CD4-positive, alpha-beta T cell (primary cell): Measurements from ENCODE around the gene SLC7A11. TPM values are rescaled to one million over a fixed set of nuclear protein-coding genes. Genes with fewer than 3 reads are reported as not detected.

Source experiments
- ATAC-seq: fragments of 200-7000 bp; cut with Tn5 transposase; one replicate; pipeline ENCODE4 v1.10.0; 2022; ENCODE audit warnings: mild to moderate bottlenecking; ENCODE audit not compliant: poor library complexity
- CTCF ChIA-PET: fragments of 350-600 bp; sonication (Branson Sonifier 250); formaldehyde crosslinking; loops from one replicate; lab custom pipeline; 2021; ENCODE audit warnings: antibody characterized with exemption, inconsistent platforms; lab: Charles Lee
- POLR2A ChIA-PET: fragments of 350-600 bp; sonication (Branson Sonifier 250); formaldehyde crosslinking; loops from one replicate; lab custom pipeline; 2021; ENCODE audit warnings: antibody characterized with exemption, inconsistent platforms; lab: Charles Lee
- DNase-seq, 14 experiments: peaks; one replicate each; pipeline ENCODE4 v3.0.0-alpha.2; 2013 to 2020; ENCODE audit warnings: mixed read lengths in 2 of 14
- H3K27ac ChIP-seq, 2 donors: one replicate each; pipeline versions ENCODE4 v1.5.1 to v1.7.0; 2013; ENCODE audit warnings: low read length in 2 of 2, low read depth in 1 of 2, mild to moderate bottlenecking in 1 of 2
- H3K27me3 ChIP-seq, 2 experiments: 1 replicate in 1 of 2; 2 replicates in 1 of 2; pipeline versions ENCODE4 v1.6.1 to v1.7.0; 2013; ENCODE audit warnings: low read length in 2 of 2, control low read depth in 1 of 2, mild to moderate bottlenecking in 1 of 2, moderate library complexity in 1 of 2; ENCODE audit not compliant: insufficient read depth in 2 of 2, control insufficient read depth in 1 of 2
- H3K36me3 ChIP-seq: one replicate; pipeline ENCODE4 v1.6.1; 2013; ENCODE audit warnings: low read length, control low read depth; ENCODE audit not compliant: insufficient read depth
- H3K4me1 ChIP-seq: one replicate; pipeline ENCODE4 v1.6.1; 2013; ENCODE audit warnings: low read length, control low read depth; ENCODE audit not compliant: insufficient read depth
- H3K4me3 ChIP-seq: one replicate; pipeline ENCODE4 v1.5.1; 2013; ENCODE audit warnings: mild to moderate bottlenecking, low read length, moderate library complexity
- H3K9me3 ChIP-seq, 2 experiments: 1 replicate in 1 of 2; 2 replicates in 1 of 2; pipeline versions ENCODE4 v1.6.1 to v1.7.0; 2013; ENCODE audit warnings: low read length in 2 of 2, mild to moderate bottlenecking in 2 of 2, control low read depth in 1 of 2, moderate library complexity in 1 of 2; ENCODE audit not compliant: control insufficient read depth in 1 of 2, insufficient read depth in 1 of 2
- H3K27ac Mint-ChIP-seq: one replicate; pipeline ENCODE4 v1.8.0; 2020; ENCODE audit warnings: mixed read lengths
- H3K27me3 Mint-ChIP-seq: one replicate; pipeline ENCODE4 v1.8.0; 2021; ENCODE audit warnings: mixed read lengths
- H3K36me3 Mint-ChIP-seq: one replicate; pipeline ENCODE4 v1.8.0; 2021; ENCODE audit warnings: low read depth, mixed read lengths
- H3K4me1 Mint-ChIP-seq: one replicate; pipeline ENCODE4 v1.8.0; 2021; ENCODE audit warnings: low read depth, mixed read lengths
- H3K4me3 Mint-ChIP-seq: one replicate; pipeline ENCODE4 v1.8.0; 2020; ENCODE audit warnings: mild to moderate bottlenecking, mixed read lengths
- H3K9me3 Mint-ChIP-seq: one replicate; pipeline ENCODE4 v1.8.0; 2020; ENCODE audit warnings: mixed read lengths
- CTCF ChIP-seq: fragments of 200-600 bp; IDR thresholded peaks from one replicate; pipeline ENCODE4 v1.8.0; 2022; ENCODE audit warnings: antibody characterized with exemption, mild to moderate bottlenecking
- intact Hi-C, 2 experiments: fragments of 100-400 bp; cut with DNase I in 1 of 2; cut with micrococcal nuclease in 1 of 2; formaldehyde crosslinking; loops; one replicate each; pipeline versions ENCODE4 v1.15.1 to v1.9.0; 2023 to 2025; cut with DNase I, micrococcal nuclease
- total RNA-seq, 174 experiments: library from RNA in 2 of 174; stranded (reverse) in 2 of 174; gene quantifications; one replicate each; pipeline ENCODE4 v1.2.3 and lab custom pipeline; 2021 to 2026

SLC7A11 gene
- total RNA-seq, 2 experiments from 2014 or later = 0.03 TPM; not detected in 1

- Histone ChIP-seq H3K4me3 (no peak overlapping the region), H3K9me3 (no peaks in the 10 kb centered on the region), H3K36me3 (no peaks in the 10 kb centered on the region), H3K4me1 (no peaks in the 10 kb centered on the region), H3K27ac (no peak overlapping the region), H3K27me3 (no peaks in the 10 kb centered on the region)
- H3K4me1 Mint-ChIP-seq = no peaks in the 10 kb centered on the region
- no peak for DNase-seq
- POLR2A ChIA-PET = no interaction called here
- H3K4me3 Mint-ChIP-seq = no peak overlapping the region
- no peak for TF ChIP-seq CTCF
- peaks cover 6% of the 10 kb centered on the region for H3K9me3 Mint-ChIP-seq
- ATAC-seq = no peak
- CTCF ChIA-PET = no interaction called here
- intact Hi-C loops = no loop called here
- H3K27ac Mint-ChIP-seq = no peak overlapping the region
- no peaks in the 10 kb centered on the region for H3K36me3 Mint-ChIP-seq
- H3K27me3 Mint-ChIP-seq = no peaks in the 10 kb centered on the region
Observed at GRCh38 chr4:138140879-138141278, 101.3 kb downstream of the SLC7A11 start.

- Mint-ChIP-seq H3K4me1 (no peaks in the 10 kb centered on the region), H3K27me3 (no peaks in the 10 kb centered on the region), H3K9me3 (peaks cover 6% of the 10 kb centered on the region), H3K27ac (no peak overlapping the region), H3K4me3 (no peak overlapping the region), H3K36me3 (no peaks in the 10 kb centered on the region)
- Histone ChIP-seq H3K4me3 (no peak overlapping the region), H3K36me3 (no peaks in the 10 kb centered on the region), H3K27me3 (no peaks in the 10 kb centered on the region), H3K9me3 (no peaks in the 10 kb centered on the region), H3K27ac (no peak overlapping the region), H3K4me1 (no peaks in the 10 kb centered on the region)
- TF ChIP-seq CTCF = no peak
- ATAC-seq (no peak), DNase-seq (no peak)
- ChIA-PET POLR2A (no interaction called here), CTCF (no interaction called here)
- intact Hi-C loops = no loop called here
Observed at GRCh38 chr4:138138774-138139173, 103.4 kb downstream of the SLC7A11 start.

GRCh38 chr4:138135610-138136009 lies 106.5 kb downstream of the SLC7A11 start:
- Histone ChIP-seq H3K27me3 (no peaks in the 10 kb centered on the region), H3K36me3 (no peaks in the 10 kb centered on the region), H3K9me3 (peaks cover 8 to 11% of the 10 kb centered on the region in 2 experiments), H3K4me3 (no peak overlapping the region), H3K27ac (no peak overlapping the region), H3K4me1 (no peaks in the 10 kb centered on the region)
- no peaks in the 10 kb centered on the region for H3K27me3 Mint-ChIP-seq
- no peaks in the 10 kb centered on the region for H3K4me1 Mint-ChIP-seq
- CTCF ChIA-PET = no interaction called here
- no peak overlapping the region for H3K4me3 Mint-ChIP-seq
- DNase-seq (no peak), ATAC-seq (no peak)
- H3K9me3 Mint-ChIP-seq = peaks cover 19% of the 10 kb centered on the region
- H3K36me3 Mint-ChIP-seq = no peaks in the 10 kb centered on the region
- POLR2A ChIA-PET = no interaction called here
- H3K27ac Mint-ChIP-seq = no peak overlapping the region
- no peak for TF ChIP-seq CTCF
- intact Hi-C loops = no loop called here
